ENCODE data around the gene PKM. TPM values are rescaled to one million over a fixed set of nuclear protein-coding genes. Genes with fewer than 3 reads are reported as not detected.

Gene PKM
- total RNA-seq, 1 donor from 2014 or later: 879 TPM

DNA sequence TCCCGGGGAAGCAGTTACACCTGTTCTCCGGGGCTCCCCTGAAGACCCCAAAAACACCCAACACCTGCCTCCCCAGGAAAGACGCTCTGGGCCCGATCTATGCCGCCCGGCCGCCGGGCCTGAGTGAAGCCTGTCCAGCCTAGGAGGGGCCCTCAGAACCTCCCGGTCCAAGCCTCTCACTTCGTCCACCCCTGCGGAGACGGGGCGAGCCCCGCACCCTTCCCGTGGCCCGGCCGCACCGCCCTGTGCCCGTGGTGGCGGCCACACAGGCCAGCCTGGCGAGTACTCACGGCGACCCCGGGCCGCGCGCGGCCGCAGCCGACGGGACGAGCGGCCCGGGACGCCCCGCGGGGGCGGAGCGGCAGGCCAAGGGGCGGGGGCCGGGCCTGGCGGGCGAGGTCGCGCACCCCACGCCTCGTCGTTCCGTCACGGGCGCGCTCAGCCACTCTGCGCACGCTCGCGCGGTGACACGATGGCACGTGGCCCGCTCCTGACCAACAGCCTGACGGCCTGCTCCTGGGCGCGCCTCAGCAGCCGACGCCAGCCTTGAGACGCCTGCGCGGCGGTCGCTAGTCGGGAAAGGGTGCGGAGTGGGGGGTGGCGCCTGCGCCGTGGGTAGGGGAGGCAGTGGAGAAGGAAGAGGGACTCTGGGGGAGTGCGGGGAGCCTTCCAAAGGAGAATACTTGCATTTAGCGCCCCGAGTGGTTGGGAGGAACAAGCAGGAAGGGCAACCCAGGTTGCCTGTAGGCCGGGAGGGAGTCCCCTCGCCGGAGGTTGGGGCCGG, 41.4 kb upstream of the PKM start, which contains the start of gene PARP6:
Gene PARP6, minus strand, starts transcription at position 342 of the 784 bp plus-strand sequence. CDS start 5,077 bp downstream, outside the sequence.
- H3K27me3 ChIP-seq (ENCODE audit: control insufficient read depth, insufficient read depth, low read length): no peaks in the 10 kb centered on the region
- TF ChIP-seq, protein P1, sequence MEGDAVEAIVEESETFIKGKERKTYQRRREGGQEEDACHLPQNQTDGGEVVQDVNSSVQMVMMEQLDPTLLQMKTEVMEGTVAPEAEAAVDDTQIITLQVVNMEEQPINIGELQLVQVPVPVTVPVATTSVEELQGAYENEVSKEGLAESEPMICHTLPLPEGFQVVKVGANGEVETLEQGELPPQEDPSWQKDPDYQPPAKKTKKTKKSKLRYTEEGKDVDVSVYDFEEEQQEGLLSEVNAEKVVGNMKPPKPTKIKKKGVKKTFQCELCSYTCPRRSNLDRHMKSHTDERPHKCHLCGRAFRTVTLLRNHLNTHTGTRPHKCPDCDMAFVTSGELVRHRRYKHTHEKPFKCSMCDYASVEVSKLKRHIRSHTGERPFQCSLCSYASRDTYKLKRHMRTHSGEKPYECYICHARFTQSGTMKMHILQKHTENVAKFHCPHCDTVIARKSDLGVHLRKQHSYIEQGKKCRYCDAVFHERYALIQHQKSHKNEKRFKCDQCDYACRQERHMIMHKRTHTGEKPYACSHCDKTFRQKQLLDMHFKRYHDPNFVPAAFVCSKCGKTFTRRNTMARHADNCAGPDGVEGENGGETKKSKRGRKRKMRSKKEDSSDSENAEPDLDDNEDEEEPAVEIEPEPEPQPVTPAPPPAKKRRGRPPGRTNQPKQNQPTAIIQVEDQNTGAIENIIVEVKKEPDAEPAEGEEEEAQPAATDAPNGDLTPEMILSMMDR (IDR thresholded peaks at IDR 0.05; ENCODE audit: insufficient read depth, low read length, poor library complexity, severe bottlenecking): peak; percentile 68
- H3K4me3 ChIP-seq (ENCODE audit: low read depth, low read length): peak within 1 kb of the TSS; percentile 93
- peak; percentile 91 for DNase-seq (ENCODE audit: low read depth)
- no peaks in the 10 kb centered on the region for H3K36me3 ChIP-seq (ENCODE audit: control insufficient read depth, insufficient read depth, low read length)

DNA sequence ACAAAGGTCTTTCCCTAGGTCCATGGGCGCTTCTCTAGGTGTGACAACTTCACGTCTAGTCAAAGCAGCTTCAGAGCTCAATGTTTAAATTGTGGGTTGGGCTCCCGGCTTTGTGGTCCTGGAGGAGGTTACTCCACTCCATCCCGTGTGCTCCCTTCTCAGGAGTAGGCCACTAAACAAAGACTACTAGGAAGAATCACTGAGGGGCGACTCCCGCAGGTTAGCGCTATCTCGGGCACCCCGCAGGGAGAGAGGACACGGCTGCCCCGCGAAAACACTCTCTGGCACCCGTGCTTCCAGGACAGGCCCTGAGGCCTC, 40.9 kb upstream of the PKM start:
- DNase-seq (ENCODE audit: low read depth): no peak
- H3K4me3 ChIP-seq (ENCODE audit: low read depth, low read length): peak overlapping the region; percentile 93
- no peaks in the 10 kb centered on the region for H3K36me3 ChIP-seq (ENCODE audit: control insufficient read depth, insufficient read depth, low read length)
- TF ChIP-seq, protein P1 (IDR thresholded peaks at IDR 0.05; ENCODE audit: insufficient read depth, low read length, poor library complexity, severe bottlenecking): no peak
- H3K27me3 ChIP-seq (ENCODE audit: control insufficient read depth, insufficient read depth, low read length): no peaks in the 10 kb centered on the region

DNA sequence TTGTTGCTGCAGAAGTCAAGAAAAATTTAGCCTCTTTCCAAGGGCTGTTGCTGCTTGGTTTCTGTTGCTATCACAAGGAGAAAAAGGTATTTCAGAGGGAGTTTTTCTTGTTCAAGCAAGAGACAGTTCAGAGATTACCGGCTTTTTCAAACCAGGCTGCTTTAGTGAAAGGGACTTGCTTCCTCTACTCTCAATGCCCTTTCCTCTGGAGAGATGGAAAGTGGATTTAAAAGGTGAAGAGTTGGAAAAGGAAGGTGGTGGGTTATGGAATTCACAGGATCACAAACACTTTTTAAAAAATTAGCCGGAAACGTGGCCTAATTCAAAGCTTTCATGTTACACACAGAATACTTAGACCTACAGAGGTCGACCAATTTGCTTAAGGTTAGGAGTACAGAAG, 40.2 kb upstream of the PKM start:
- no peaks in the 10 kb centered on the region for H3K27me3 ChIP-seq (ENCODE audit: control insufficient read depth, insufficient read depth, low read length)
- no peaks in the 10 kb centered on the region for H3K36me3 ChIP-seq (ENCODE audit: control insufficient read depth, insufficient read depth, low read length)
- TF ChIP-seq, protein P1 (IDR thresholded peaks at IDR 0.05; ENCODE audit: insufficient read depth, low read length, poor library complexity, severe bottlenecking): no peak
- no peak overlapping the region for H3K4me3 ChIP-seq (ENCODE audit: low read depth, low read length)
- no peak for DNase-seq (ENCODE audit: low read depth)

DNA sequence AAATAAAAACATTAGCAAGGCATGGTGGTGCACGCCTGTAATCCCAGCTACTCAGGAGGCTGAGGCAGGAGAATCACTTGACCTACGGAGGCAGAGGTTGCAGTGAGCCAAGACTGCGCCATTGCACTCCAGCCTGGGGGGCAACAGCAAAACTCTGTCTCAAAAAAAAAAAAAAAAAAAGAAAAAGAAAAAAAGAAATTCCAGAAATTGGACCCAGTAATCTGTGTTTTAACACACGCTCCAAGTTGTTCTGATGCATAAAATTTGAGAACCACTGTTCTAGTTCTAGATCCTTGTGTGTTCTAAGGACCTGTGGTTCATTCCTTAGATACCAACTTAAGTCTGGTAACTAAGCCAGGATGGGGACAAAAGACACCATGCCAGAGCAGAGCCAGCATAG, 38.7 kb upstream of the PKM start:
- Histone ChIP-seq H3K36me3 (ENCODE audit: control insufficient read depth, insufficient read depth, low read length) (no peaks in the 10 kb centered on the region), H3K4me3 (ENCODE audit: low read depth, low read length) (no peak overlapping the region), H3K27me3 (ENCODE audit: control insufficient read depth, insufficient read depth, low read length) (no peaks in the 10 kb centered on the region)
- TF ChIP-seq, protein P1 (IDR thresholded peaks at IDR 0.05; ENCODE audit: insufficient read depth, low read length, poor library complexity, severe bottlenecking): no peak
- no peak for DNase-seq (ENCODE audit: low read depth)

DNA sequence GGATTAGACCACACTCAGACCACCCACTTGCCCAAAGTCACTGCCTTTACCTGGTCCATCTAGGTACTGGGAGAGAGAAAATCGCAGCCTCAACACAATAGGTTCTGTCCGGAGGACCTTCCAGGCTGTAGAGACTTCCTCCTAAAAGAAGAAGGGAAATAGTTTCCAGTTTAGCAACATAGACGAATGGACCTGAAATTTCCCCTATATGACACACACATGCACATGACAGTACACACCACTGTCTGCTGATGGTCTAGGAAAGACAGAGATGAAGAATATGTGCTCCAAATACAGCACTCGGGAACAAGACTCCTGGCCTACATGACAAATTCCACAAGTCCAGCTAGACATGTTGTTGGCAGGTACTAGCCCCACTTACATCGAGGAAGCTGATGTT, 34.0 kb upstream of the PKM start:
- TF ChIP-seq, protein P1 (IDR thresholded peaks at IDR 0.05; ENCODE audit: insufficient read depth, low read length, poor library complexity, severe bottlenecking): no peak
- no peak overlapping the region for H3K4me3 ChIP-seq (ENCODE audit: low read depth, low read length)
- no peaks in the 10 kb centered on the region for H3K36me3 ChIP-seq (ENCODE audit: control insufficient read depth, insufficient read depth, low read length)
- H3K27me3 ChIP-seq (ENCODE audit: control insufficient read depth, insufficient read depth, low read length): no peaks in the 10 kb centered on the region
- DNase-seq (ENCODE audit: low read depth): no peak
